Neural cell (in vitro differentiated cells): ENCODE data around the gene TACC2. TPM values are rescaled to one million over a fixed set of nuclear protein-coding genes. Genes with fewer than 3 reads are reported as not detected.

Experiments
- H2AFZ ChIP-seq: fragments of 200-600, 300-800 bp; sonication (generic), shearing (Covaris generic); 2 replicates; pipeline ENCODE4 v1.6.0; 2014; ENCODE audit warnings: low read depth, mild to moderate bottlenecking, antibody characterized with exemption, low read length, moderate library complexity
- H3F3A ChIP-seq: fragments of 200-600 bp; shearing (Covaris generic); 2 replicates; pipeline ENCODE4 v1.6.1; 2016; ENCODE audit warnings: mild to moderate bottlenecking, moderate library complexity, mixed read lengths, antibody characterized with exemption, low read length; ENCODE audit not compliant: insufficient read depth, poor library complexity, severe bottlenecking
- H3K27ac ChIP-seq: fragments of 200-600, 300-800 bp; sonication (generic), shearing (Covaris generic); 2 replicates; pipeline ENCODE4 v1.5.1; 2014; ENCODE audit warnings: mild to moderate bottlenecking, low read length, moderate library complexity
- H3K27me3 ChIP-seq: fragments of 300-800, 200-600 bp; sonication (generic), shearing (Covaris generic); 2 replicates; pipeline ENCODE4 v1.6.0; 2014; ENCODE audit warnings: mild to moderate bottlenecking, low read depth, low read length, moderate library complexity; ENCODE audit not compliant: insufficient read depth
- H3K36me3 ChIP-seq: fragments of 300-800, 200-600 bp; sonication (generic), shearing (Covaris generic); 2 replicates; pipeline ENCODE4 v1.5.1; 2014; ENCODE audit warnings: mild to moderate bottlenecking, antibody characterized with exemption, low read length, moderate library complexity; ENCODE audit not compliant: insufficient read depth
- H3K4me2 ChIP-seq: fragments of 300-800, 200-600 bp; sonication (generic), shearing (Covaris generic); 2 replicates; pipeline ENCODE4 v1.6.0; 2014; ENCODE audit warnings: mild to moderate bottlenecking, low read length
- H3K4me3 ChIP-seq: fragments of 300-800, 200-600 bp; sonication (generic), shearing (Covaris generic); 2 replicates; pipeline ENCODE4 v1.5.1; 2014; ENCODE audit warnings: mild to moderate bottlenecking, low read length, moderate library complexity
- H3K79me2 ChIP-seq: fragments of 200-600 bp; shearing (Covaris generic); replicated peaks from 2 replicates; pipeline ENCODE4 v1.6.0; 2014; ENCODE audit warnings: mild to moderate bottlenecking, low read length, moderate library complexity; ENCODE audit not compliant: insufficient read depth
- H3K9ac ChIP-seq: fragments of 300-800, 200-600 bp; sonication (generic), shearing (Covaris generic); 2 replicates; pipeline ENCODE4 v1.6.1; 2016; ENCODE audit warnings: mild to moderate bottlenecking, low read length, mixed read lengths
- H3K9me2 ChIP-seq: fragments of 200-600 bp; shearing (Covaris generic); 2 replicates; pipeline ENCODE4 v1.6.1; 2016; ENCODE audit warnings: mild to moderate bottlenecking, low read length, mixed read lengths; ENCODE audit not compliant: insufficient read depth
- H3K9me3 ChIP-seq: fragments of 200-600, 300-800 bp; sonication (generic), shearing (Covaris generic); 2 replicates; pipeline ENCODE4 v1.6.1; 2016; ENCODE audit warnings: mild to moderate bottlenecking, mixed run types, low read length, moderate library complexity, mixed read lengths
- H4K20me1 ChIP-seq: fragments of 200-600 bp; shearing (Covaris generic); 2 replicates; pipeline ENCODE4 v1.6.1; 2016; ENCODE audit warnings: mild to moderate bottlenecking, mixed run types; ENCODE audit not compliant: insufficient read depth
- EP300 ChIP-seq: fragments of 450-650 bp; conservative IDR thresholded peaks from 2 replicates; pipeline ENCODE4 v1.6.1; 2014; ENCODE audit warnings: antibody characterized with exemption, mild to moderate bottlenecking, moderate library complexity; ENCODE audit not compliant: poor library complexity, severe bottlenecking
- EZH2 ChIP-seq: fragments of 200-600, 300-800 bp; shearing (Covaris generic), sonication (generic); IDR thresholded peaks from 2 replicates; pipeline ENCODE4 v1.6.1; 2014; ENCODE audit warnings: antibody characterized with exemption, low read length, borderline replicate concordance, mild to moderate bottlenecking; ENCODE audit not compliant: insufficient read depth, poor library complexity, severe bottlenecking
- MXI1 ChIP-seq: fragments of 450-650 bp; conservative IDR thresholded peaks from 2 replicates; pipeline ENCODE4 v1.6.1; 2014; ENCODE audit warnings: antibody characterized with exemption, mild to moderate bottlenecking; ENCODE audit not compliant: poor library complexity, severe bottlenecking
- POLR2AphosphoS5 ChIP-seq: IDR thresholded peaks from 2 replicates; pipeline ENCODE4 v1.6.1; 2012
- RAD21 ChIP-seq: fragments of 450-650 bp; conservative IDR thresholded peaks from 2 replicates; pipeline ENCODE4 v1.6.1; 2014; ENCODE audit warnings: antibody characterized with exemption, mild to moderate bottlenecking, moderate library complexity
- SMC3 ChIP-seq: fragments of 450-650 bp; conservative IDR thresholded peaks from 2 replicates; pipeline ENCODE4 v1.6.1; 2014; ENCODE audit warnings: antibody characterized with exemption, mild to moderate bottlenecking, moderate library complexity; ENCODE audit not compliant: poor library complexity
- TAF1 ChIP-seq: IDR thresholded peaks from 2 replicates; pipeline ENCODE4 v1.6.1; 2012; ENCODE audit warnings: low read depth
- polyA plus RNA-seq: library from polyadenylated mRNA; depleted of rRNA; stranded (reverse); fragments of >200 nt; gene quantifications from 2 replicates; pipeline ENCODE4 v1.2.3, GENCODE V29; 2014
- small RNA-seq, 3 experiments: library from RNA; depleted of rRNA; stranded (forward); fragments of <200 nt; gene quantifications; one replicate each; pipeline ENCODE3, GENCODE V24; 2012
- TF ChIP-seq, protein P1 (sequence below): fragments of 450-650 bp; IDR thresholded peaks from 2 replicates; pipeline ENCODE4 v1.5.1; 2014; ENCODE audit warnings: antibody characterized with exemption, mild to moderate bottlenecking, moderate library complexity; ENCODE audit not compliant: poor library complexity, severe bottlenecking
- TF ChIP-seq, protein P2 (sequence below): IDR thresholded peaks from 2 replicates; pipeline ENCODE4 v1.6.1; 2012; ENCODE audit warnings: borderline replicate concordance

The TACC2 gene
- polyA plus RNA-seq, 1 donor from 2014 or later, result 17.6 TPM

DNA sequence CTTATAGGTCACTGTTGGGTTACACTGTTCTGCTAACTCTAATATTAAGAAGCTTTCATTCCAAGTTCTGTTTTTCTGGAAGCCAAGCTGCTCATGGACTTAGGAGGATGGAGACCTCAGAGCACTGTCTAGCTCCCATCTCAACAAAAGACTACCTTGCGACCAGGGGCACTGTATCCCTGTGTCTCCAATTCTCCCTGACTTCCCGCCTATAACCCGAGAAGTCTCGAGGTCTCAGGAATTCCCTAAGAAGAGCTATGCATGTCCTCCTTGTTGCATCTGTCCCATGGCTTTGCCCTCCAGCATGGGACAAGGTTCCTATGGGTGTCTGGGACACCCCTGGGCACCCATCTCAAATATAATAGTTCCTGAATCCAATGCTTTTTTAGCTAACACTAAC, 313.4 kb downstream of the TACC2 start:
- Histone ChIP-seq H3K4me3 (no peak overlapping the region), H3K27ac (no peak overlapping the region), H4K20me1 (no peaks in the 10 kb centered on the region), H3F3A (no peaks in the 10 kb centered on the region), H3K36me3 (no peaks in the 10 kb centered on the region), H3K9ac (no peak overlapping the region), H3K9me2 (no peaks in the 10 kb centered on the region), H3K4me2 (no peak overlapping the region), H2AFZ (no peak overlapping the region), H3K79me2 (no peaks in the 10 kb centered on the region), H3K27me3 (no peaks in the 10 kb centered on the region), H3K9me3 (no peaks in the 10 kb centered on the region)
- TF ChIP-seq, protein P1, sequence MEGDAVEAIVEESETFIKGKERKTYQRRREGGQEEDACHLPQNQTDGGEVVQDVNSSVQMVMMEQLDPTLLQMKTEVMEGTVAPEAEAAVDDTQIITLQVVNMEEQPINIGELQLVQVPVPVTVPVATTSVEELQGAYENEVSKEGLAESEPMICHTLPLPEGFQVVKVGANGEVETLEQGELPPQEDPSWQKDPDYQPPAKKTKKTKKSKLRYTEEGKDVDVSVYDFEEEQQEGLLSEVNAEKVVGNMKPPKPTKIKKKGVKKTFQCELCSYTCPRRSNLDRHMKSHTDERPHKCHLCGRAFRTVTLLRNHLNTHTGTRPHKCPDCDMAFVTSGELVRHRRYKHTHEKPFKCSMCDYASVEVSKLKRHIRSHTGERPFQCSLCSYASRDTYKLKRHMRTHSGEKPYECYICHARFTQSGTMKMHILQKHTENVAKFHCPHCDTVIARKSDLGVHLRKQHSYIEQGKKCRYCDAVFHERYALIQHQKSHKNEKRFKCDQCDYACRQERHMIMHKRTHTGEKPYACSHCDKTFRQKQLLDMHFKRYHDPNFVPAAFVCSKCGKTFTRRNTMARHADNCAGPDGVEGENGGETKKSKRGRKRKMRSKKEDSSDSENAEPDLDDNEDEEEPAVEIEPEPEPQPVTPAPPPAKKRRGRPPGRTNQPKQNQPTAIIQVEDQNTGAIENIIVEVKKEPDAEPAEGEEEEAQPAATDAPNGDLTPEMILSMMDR, result no peak
- TF ChIP-seq SMC3 (no peak), POLR2AphosphoS5 (no peak)

- H3K4me2 ChIP-seq, result no peak overlapping the region
- no peaks in the 10 kb centered on the region for H3K27me3 ChIP-seq
- H3K27ac ChIP-seq, result no peak overlapping the region
- no peaks in the 10 kb centered on the region for H3K36me3 ChIP-seq
- no peak overlapping the region for H2AFZ ChIP-seq
- H3K9me2 ChIP-seq, result no peaks in the 10 kb centered on the region
- TF ChIP-seq EP300, result no peak
- no peak for TF ChIP-seq SMC3
- TF ChIP-seq POLR2AphosphoS5, result no peak
- TF ChIP-seq, protein P2, sequence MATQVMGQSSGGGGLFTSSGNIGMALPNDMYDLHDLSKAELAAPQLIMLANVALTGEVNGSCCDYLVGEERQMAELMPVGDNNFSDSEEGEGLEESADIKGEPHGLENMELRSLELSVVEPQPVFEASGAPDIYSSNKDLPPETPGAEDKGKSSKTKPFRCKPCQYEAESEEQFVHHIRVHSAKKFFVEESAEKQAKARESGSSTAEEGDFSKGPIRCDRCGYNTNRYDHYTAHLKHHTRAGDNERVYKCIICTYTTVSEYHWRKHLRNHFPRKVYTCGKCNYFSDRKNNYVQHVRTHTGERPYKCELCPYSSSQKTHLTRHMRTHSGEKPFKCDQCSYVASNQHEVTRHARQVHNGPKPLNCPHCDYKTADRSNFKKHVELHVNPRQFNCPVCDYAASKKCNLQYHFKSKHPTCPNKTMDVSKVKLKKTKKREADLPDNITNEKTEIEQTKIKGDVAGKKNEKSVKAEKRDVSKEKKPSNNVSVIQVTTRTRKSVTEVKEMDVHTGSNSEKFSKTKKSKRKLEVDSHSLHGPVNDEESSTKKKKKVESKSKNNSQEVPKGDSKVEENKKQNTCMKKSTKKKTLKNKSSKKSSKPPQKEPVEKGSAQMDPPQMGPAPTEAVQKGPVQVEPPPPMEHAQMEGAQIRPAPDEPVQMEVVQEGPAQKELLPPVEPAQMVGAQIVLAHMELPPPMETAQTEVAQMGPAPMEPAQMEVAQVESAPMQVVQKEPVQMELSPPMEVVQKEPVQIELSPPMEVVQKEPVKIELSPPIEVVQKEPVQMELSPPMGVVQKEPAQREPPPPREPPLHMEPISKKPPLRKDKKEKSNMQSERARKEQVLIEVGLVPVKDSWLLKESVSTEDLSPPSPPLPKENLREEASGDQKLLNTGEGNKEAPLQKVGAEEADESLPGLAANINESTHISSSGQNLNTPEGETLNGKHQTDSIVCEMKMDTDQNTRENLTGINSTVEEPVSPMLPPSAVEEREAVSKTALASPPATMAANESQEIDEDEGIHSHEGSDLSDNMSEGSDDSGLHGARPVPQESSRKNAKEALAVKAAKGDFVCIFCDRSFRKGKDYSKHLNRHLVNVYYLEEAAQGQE, result no peak
- no peak for TF ChIP-seq TAF1
- TF ChIP-seq, protein P1, result no peak
- TF ChIP-seq EZH2, result no peak
- no peak for TF ChIP-seq RAD21
- TF ChIP-seq MXI1, result no peak
- H3K4me3 ChIP-seq, result no peak overlapping the region
- no peaks in the 10 kb centered on the region for H3K9me3 ChIP-seq
- H4K20me1 ChIP-seq, result no peaks in the 10 kb centered on the region
- H3K79me2 ChIP-seq, result no peaks in the 10 kb centered on the region
- no peak overlapping the region for H3K9ac ChIP-seq
- H3F3A ChIP-seq, result no peaks in the 10 kb centered on the region
Measured at GRCh38 chr10:122303271-122304053, 314.5 kb downstream of the TACC2 start.

Small RNAs within 50 kb of the gene (small RNA-seq; reads per million reads assigned to genes)
- 0 reads per million in 3 experiments for gene RF02219

Other genes starting within 250 kb of the TACC2 start
- 17.5 and 23.7 TPM in 2 replicates for gene ATE1, start 61.1 kb upstream of the TACC2 start, polyA plus RNA-seq
- 133 and 138 TPM in 2 replicates for gene NSMCE4A, start 13.9 kb upstream of the TACC2 start, polyA plus RNA-seq